Measurements from ENCODE around the gene KLHL35. TPM values are rescaled to one million over a fixed set of nuclear protein-coding genes. Genes with fewer than 3 reads are reported as not detected.

KLHL35 gene
- total RNA-seq, 1 donor from 2014 or later, result 0.55 TPM

- peaks cover 4% of the 10 kb centered on the region for H3K4me1 Mint-ChIP-seq (ENCODE audit: low read depth)
- TF ChIP-seq CTCF (IDR thresholded peaks at IDR 0.05; ENCODE audit: unreplicated experiment), result no peak
- H3K9me3 Mint-ChIP-seq (ENCODE audit: low read depth), result no peaks in the 10 kb centered on the region
- peaks cover 2% of the 10 kb centered on the region for H3K27me3 Mint-ChIP-seq
- H3K36me3 Mint-ChIP-seq (ENCODE audit: insufficient read depth), result no peaks in the 10 kb centered on the region
- H3K27ac Mint-ChIP-seq, result no peak overlapping the region
- no peak for DNase-seq (ENCODE audit: low spot score, unreplicated experiment)
- H3K4me3 Mint-ChIP-seq (ENCODE audit: low read depth), result no peak overlapping the region
Observed at GRCh38 chr11:75471176-75471973, 38.4 kb upstream of the KLHL35 start.

GRCh38 chr11:75470476-75471080, 37.6 kb upstream of the KLHL35 start:
- Mint-ChIP-seq H3K36me3 (ENCODE audit: insufficient read depth) (no peaks in the 10 kb centered on the region), H3K4me3 (ENCODE audit: low read depth) (no peak overlapping the region), H3K9me3 (ENCODE audit: low read depth) (no peaks in the 10 kb centered on the region), H3K4me1 (ENCODE audit: low read depth) (peaks cover 4% of the 10 kb centered on the region), H3K27ac (no peak overlapping the region), H3K27me3 (peaks cover 2% of the 10 kb centered on the region)
- TF ChIP-seq CTCF (IDR thresholded peaks at IDR 0.05; ENCODE audit: unreplicated experiment), result no peak
- no peak for DNase-seq (ENCODE audit: low spot score, unreplicated experiment)

GRCh38 chr11:75469785-75470405, 36.9 kb upstream of the KLHL35 start:
- DNase-seq (ENCODE audit: low spot score, unreplicated experiment), result no peak
- H3K4me1 Mint-ChIP-seq (ENCODE audit: low read depth), result peaks cover 1% of the 10 kb centered on the region
- TF ChIP-seq CTCF (IDR thresholded peaks at IDR 0.05; ENCODE audit: unreplicated experiment), result no peak
- H3K4me3 Mint-ChIP-seq (ENCODE audit: low read depth), result no peak overlapping the region
- no peak overlapping the region for H3K27ac Mint-ChIP-seq
- peaks cover 2% of the 10 kb centered on the region for H3K27me3 Mint-ChIP-seq
- no peaks in the 10 kb centered on the region for H3K36me3 Mint-ChIP-seq (ENCODE audit: insufficient read depth)
- H3K9me3 Mint-ChIP-seq (ENCODE audit: low read depth), result no peaks in the 10 kb centered on the region

- no peak overlapping the region for H3K27ac Mint-ChIP-seq
- no peak overlapping the region for H3K4me3 Mint-ChIP-seq (ENCODE audit: low read depth)
- H3K27me3 Mint-ChIP-seq, result peaks cover 2% of the 10 kb centered on the region
- H3K4me1 Mint-ChIP-seq (ENCODE audit: low read depth), result peaks cover 4% of the 10 kb centered on the region
- DNase-seq (ENCODE audit: low spot score, unreplicated experiment), result no peak
- H3K9me3 Mint-ChIP-seq (ENCODE audit: low read depth), result no peaks in the 10 kb centered on the region
- TF ChIP-seq CTCF (IDR thresholded peaks at IDR 0.05; ENCODE audit: unreplicated experiment), result no peak
- no peaks in the 10 kb centered on the region for H3K36me3 Mint-ChIP-seq (ENCODE audit: insufficient read depth)
Observed at GRCh38 chr11:75468534-75469340, 35.7 kb upstream of the KLHL35 start.

GRCh38 chr11:75467881-75468280, 34.9 kb upstream of the KLHL35 start:
- Mint-ChIP-seq H3K27me3 (peaks cover 2% of the 10 kb centered on the region), H3K27ac (no peak overlapping the region), H3K9me3 (ENCODE audit: low read depth) (no peaks in the 10 kb centered on the region), H3K4me3 (ENCODE audit: low read depth) (no peak overlapping the region), H3K4me1 (ENCODE audit: low read depth) (peaks cover 12% of the 10 kb centered on the region), H3K36me3 (ENCODE audit: insufficient read depth) (no peaks in the 10 kb centered on the region)
- DNase-seq (ENCODE audit: low spot score, unreplicated experiment), result no peak
- no peak for TF ChIP-seq CTCF (IDR thresholded peaks at IDR 0.05; ENCODE audit: unreplicated experiment)

All from progenitor cell of endocrine pancreas (in vitro differentiated cells).